T-helper 1 cell treated with Interleukin-12 subunit alpha and Interleukin-12 subunit beta and Interleukin-4 antibody, amounts not matched to agents 30 μg/mL and 1 μg/mL, for 36 hours (primary cell): ENCODE data around the gene MYO9A.

ENCODE experiments used
- H3K27ac Mint-ChIP-seq: one replicate; pipeline ENCODE4 v1.8.0; 2021; ENCODE audit warnings: mild to moderate bottlenecking, mixed read lengths
- H3K27me3 Mint-ChIP-seq: one replicate; pipeline ENCODE4 v1.8.0; 2021; ENCODE audit warnings: low read depth, mixed read lengths
- H3K36me3 Mint-ChIP-seq: one replicate; pipeline ENCODE4 v1.8.0; 2021; ENCODE audit warnings: low read depth, mixed read lengths
- H3K4me1 Mint-ChIP-seq: one replicate; pipeline ENCODE4 v1.8.0; 2021; ENCODE audit warnings: low read depth, mixed read lengths
- H3K4me3 Mint-ChIP-seq: one replicate; pipeline ENCODE4 v1.8.0; 2021; ENCODE audit warnings: mild to moderate bottlenecking, moderate library complexity, mixed read lengths
- H3K9me3 Mint-ChIP-seq: one replicate; pipeline ENCODE4 v1.8.0; 2021; ENCODE audit warnings: mixed read lengths

MYO9A gene

DNA sequence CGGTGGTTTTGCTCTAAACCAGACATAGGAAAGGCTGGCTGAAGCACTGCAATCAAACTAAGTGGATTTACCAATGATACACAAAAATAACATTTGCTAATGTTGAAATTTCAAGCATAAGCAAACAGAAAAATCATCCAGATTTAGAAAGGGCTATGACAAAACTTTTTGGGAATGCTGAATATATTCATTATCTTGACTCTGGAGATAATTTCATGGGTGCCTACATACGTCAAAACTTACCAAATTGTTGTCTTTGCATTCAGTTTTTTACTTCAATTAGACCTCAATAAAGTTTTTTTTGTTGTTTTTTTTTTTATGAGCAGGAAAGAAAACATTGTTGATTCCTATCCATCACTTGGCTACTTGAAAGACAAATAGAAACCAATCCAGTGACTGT lies 166.8 kb downstream of the MYO9A start:
- Mint-ChIP-seq H3K4me3 (no peak overlapping the region), H3K9me3 (no peaks in the 10 kb centered on the region), H3K27ac (no peak overlapping the region), H3K27me3 (no peaks in the 10 kb centered on the region), H3K36me3 (no peaks in the 10 kb centered on the region), H3K4me1 (no peaks in the 10 kb centered on the region)

DNA sequence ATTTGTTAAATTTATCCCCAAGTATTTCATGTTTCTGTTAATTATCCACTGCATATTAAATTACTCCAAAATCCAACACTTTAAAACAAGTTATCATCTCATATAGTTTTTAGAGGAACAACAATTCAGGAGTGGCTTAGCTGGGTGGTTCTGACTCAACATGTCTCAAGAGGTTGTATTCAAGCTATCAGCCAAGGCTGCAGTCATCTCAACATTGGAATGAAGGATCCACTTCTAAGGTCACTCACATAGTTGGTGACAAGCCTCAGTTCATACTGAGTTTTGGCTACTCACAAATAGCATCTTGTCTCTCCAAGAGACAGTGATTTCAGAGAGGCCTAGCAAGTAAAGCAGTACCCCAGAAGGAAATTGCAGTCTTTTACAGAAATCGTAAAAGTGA lies 172.9 kb downstream of the MYO9A start:
- Mint-ChIP-seq H3K36me3 (no peaks in the 10 kb centered on the region), H3K9me3 (no peaks in the 10 kb centered on the region), H3K27ac (no peak overlapping the region), H3K27me3 (no peaks in the 10 kb centered on the region), H3K4me1 (no peaks in the 10 kb centered on the region), H3K4me3 (no peak overlapping the region)

DNA sequence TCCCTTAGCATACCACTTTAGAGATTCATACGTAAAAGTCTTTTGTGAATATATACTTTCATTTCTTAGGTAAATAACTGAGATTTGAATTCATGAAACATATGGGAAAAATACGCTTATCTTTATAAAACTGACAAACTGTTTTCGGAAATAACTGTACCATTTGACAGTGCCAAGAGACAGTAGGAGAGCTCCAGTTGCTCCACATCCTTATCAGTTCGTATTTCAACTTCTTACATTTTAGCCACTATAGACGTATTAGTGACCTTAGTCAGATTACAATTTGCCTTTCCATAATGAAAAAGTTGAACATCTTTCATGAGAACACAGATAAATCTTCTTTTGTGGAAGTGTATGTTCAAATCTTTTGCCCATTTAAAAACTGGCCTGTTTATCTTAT lies 174.1 kb downstream of the MYO9A start:
- H3K4me1 Mint-ChIP-seq, result no peaks in the 10 kb centered on the region
- no peak overlapping the region for H3K4me3 Mint-ChIP-seq
- no peaks in the 10 kb centered on the region for H3K36me3 Mint-ChIP-seq
- no peaks in the 10 kb centered on the region for H3K9me3 Mint-ChIP-seq
- H3K27ac Mint-ChIP-seq, result no peak overlapping the region
- H3K27me3 Mint-ChIP-seq, result no peaks in the 10 kb centered on the region

- Mint-ChIP-seq H3K4me1 (no peaks in the 10 kb centered on the region), H3K27ac (no peak overlapping the region), H3K4me3 (no peak overlapping the region), H3K9me3 (no peaks in the 10 kb centered on the region), H3K27me3 (no peaks in the 10 kb centered on the region), H3K36me3 (peaks cover 1% of the 10 kb centered on the region)
Observed at GRCh38 chr15:71939981-71940588, 177.9 kb downstream of the MYO9A start.

DNA sequence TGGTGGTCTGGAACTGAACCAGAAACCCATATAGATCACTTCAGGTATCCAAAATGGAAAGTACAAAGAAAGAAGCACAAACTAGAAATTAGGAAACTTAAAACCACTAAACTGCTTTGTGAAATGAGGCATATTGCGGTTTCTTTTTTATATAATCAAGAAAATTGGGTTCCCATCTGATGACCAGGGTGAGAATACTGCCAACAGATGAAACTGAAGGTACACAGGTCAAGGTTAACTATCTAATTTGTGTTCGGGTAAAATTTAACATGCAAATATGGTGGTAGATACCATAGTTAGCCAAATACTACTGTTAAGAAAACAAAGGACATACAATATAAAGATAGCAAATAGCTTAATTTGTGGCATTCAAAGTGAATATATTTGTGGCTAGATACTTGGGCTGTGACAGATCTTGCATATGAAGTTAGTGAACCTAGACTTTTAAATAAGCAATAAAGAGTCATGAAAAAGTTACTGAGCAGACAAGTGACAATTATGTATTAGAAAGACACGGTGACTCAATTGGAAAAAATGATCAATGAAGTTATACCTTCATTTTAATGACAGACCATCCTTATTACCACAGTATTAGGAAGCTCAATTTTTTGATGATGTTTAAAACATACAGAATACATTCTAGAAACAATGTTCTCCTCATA lies 180.2 kb downstream of the MYO9A start:
- Mint-ChIP-seq H3K27me3 (no peaks in the 10 kb centered on the region), H3K4me1 (no peaks in the 10 kb centered on the region), H3K27ac (no peak overlapping the region), H3K9me3 (no peaks in the 10 kb centered on the region), H3K4me3 (no peak overlapping the region), H3K36me3 (peaks cover 4% of the 10 kb centered on the region)

- no peaks in the 10 kb centered on the region for H3K27me3 Mint-ChIP-seq
- H3K27ac Mint-ChIP-seq, result no peak overlapping the region
- H3K4me3 Mint-ChIP-seq, result no peak overlapping the region
- H3K36me3 Mint-ChIP-seq, result peaks cover 17% of the 10 kb centered on the region
- H3K4me1 Mint-ChIP-seq, result no peaks in the 10 kb centered on the region
- peaks cover 23% of the 10 kb centered on the region for H3K9me3 Mint-ChIP-seq
Observed at GRCh38 chr15:71934446-71934845, 183.5 kb downstream of the MYO9A start.

DNA sequence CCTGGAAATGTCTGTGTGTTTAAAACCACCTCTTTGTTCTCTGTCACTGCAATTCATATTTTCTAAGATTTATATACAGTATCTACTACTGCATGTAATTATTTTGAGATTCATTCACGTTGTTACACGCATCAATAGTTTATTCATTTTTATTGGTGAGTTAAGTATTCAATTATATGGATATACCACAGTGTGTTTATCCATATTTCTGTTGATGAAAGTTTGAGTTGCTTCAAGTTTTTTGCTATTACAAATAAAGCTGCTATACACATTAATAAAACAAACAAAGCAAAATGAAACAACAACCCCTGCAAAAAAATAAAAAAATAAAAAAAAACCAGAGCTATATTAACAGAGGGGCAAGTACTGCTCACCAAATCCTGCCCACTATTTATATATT lies 185.3 kb downstream of the MYO9A start:
- H3K27me3 Mint-ChIP-seq, result no peaks in the 10 kb centered on the region
- peaks cover 17% of the 10 kb centered on the region for H3K36me3 Mint-ChIP-seq
- H3K4me3 Mint-ChIP-seq, result no peak overlapping the region

GRCh38 chr15:71931261-71931660 lies 186.7 kb downstream of the MYO9A start:
- Mint-ChIP-seq H3K27me3 (no peaks in the 10 kb centered on the region), H3K4me3 (no peak overlapping the region), H3K27ac (no peak overlapping the region), H3K9me3 (peaks cover 23% of the 10 kb centered on the region), H3K4me1 (no peaks in the 10 kb centered on the region), H3K36me3 (peaks cover 17% of the 10 kb centered on the region)

More for the DNA sequence above, 185.3 kb downstream of the MYO9A start:
- H3K9me3 Mint-ChIP-seq, result peaks cover 23% of the 10 kb centered on the region
- no peak overlapping the region for H3K27ac Mint-ChIP-seq
- no peaks in the 10 kb centered on the region for H3K4me1 Mint-ChIP-seq

GRCh38 chr15:71925145-71925544 lies 192.8 kb downstream of the MYO9A start:
- Mint-ChIP-seq H3K4me1 (no peaks in the 10 kb centered on the region), H3K4me3 (no peak overlapping the region), H3K36me3 (no peaks in the 10 kb centered on the region), H3K9me3 (peaks cover 5% of the 10 kb centered on the region), H3K27ac (no peak overlapping the region), H3K27me3 (no peaks in the 10 kb centered on the region)

DNA sequence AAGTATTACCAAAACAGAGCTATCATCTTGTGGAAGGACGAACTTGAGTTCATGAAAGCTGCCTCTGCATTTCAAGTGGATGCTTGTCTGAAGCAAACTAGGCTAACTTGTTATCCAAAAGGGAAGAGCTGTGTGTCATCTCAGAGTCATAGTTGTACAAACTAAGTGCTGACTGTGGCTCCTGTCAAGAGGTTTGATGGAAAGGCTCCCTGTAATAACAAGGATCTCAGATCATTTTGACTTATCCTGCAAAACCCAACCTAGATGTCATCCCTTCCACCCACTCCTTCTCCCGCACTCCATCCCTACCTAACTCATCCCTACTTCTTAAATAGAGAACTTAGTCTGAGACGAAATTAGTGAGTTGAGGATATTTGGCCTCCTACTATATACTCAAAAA lies 196.8 kb downstream of the MYO9A start:
- no peaks in the 10 kb centered on the region for H3K4me1 Mint-ChIP-seq
- H3K36me3 Mint-ChIP-seq, result no peaks in the 10 kb centered on the region
- H3K4me3 Mint-ChIP-seq, result no peak overlapping the region
- H3K27ac Mint-ChIP-seq, result no peak overlapping the region
- no peaks in the 10 kb centered on the region for H3K9me3 Mint-ChIP-seq
- no peaks in the 10 kb centered on the region for H3K27me3 Mint-ChIP-seq

GRCh38 chr15:71920573-71920972 lies 197.4 kb downstream of the MYO9A start:
- Mint-ChIP-seq H3K4me3 (no peak overlapping the region), H3K4me1 (no peaks in the 10 kb centered on the region), H3K36me3 (peaks cover under 1% of the 10 kb centered on the region), H3K9me3 (no peaks in the 10 kb centered on the region), H3K27me3 (no peaks in the 10 kb centered on the region), H3K27ac (no peak overlapping the region)

DNA sequence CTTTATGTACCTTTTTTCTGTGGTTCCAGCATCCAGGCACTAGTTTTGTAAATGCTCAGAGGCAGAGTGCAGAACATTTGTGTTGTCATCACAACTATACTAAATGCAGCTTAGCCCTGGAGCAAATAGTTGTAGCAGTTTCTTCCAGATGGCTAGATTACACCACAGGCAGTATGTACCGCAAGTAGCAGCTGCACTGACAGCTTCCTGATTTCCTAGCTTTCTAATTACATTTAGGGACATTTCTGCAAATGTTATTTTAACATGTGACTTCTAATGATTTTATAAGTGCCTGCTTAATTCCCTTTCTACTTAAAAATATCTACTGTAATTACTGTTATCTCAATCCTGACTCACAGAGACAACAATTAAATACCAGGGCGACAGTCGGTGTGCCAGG lies 201.1 kb downstream of the MYO9A start:
- peaks cover 5% of the 10 kb centered on the region for H3K36me3 Mint-ChIP-seq
- H3K9me3 Mint-ChIP-seq, result peaks cover 4% of the 10 kb centered on the region
- no peaks in the 10 kb centered on the region for H3K27me3 Mint-ChIP-seq
- no peak overlapping the region for H3K27ac Mint-ChIP-seq
- H3K4me3 Mint-ChIP-seq, result no peak overlapping the region
- no peaks in the 10 kb centered on the region for H3K4me1 Mint-ChIP-seq

DNA sequence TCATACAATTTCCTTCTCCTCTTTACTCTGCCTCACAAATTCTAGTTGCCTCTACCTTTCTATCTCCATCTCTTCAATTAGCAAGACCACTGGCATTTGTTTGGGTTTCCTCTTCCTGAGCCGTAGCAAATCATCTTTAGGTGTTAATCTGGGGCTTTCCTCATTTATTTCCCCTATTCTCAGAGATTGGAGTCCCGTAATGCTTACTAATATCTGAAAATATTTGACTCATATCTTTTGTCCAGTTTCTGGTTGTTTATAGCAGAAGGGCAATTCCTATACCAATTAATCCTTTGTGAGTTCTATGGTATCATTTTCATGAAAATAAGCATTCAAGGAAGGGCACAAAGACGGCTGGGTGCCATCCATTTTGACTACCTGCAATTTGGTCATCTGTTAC lies 203.9 kb downstream of the MYO9A start:
- H3K27ac Mint-ChIP-seq, result no peak overlapping the region
- H3K36me3 Mint-ChIP-seq, result peaks cover 5% of the 10 kb centered on the region
- H3K4me3 Mint-ChIP-seq, result no peak overlapping the region

GRCh38 chr15:71899674-71900073 lies 218.3 kb downstream of the MYO9A start:
- no peak overlapping the region for H3K27ac Mint-ChIP-seq
- no peaks in the 10 kb centered on the region for H3K36me3 Mint-ChIP-seq
- no peaks in the 10 kb centered on the region for H3K27me3 Mint-ChIP-seq
- H3K4me3 Mint-ChIP-seq, result no peak overlapping the region
- H3K4me1 Mint-ChIP-seq, result no peaks in the 10 kb centered on the region
- no peaks in the 10 kb centered on the region for H3K9me3 Mint-ChIP-seq

More for the DNA sequence above, 203.9 kb downstream of the MYO9A start:
- Mint-ChIP-seq H3K4me1 (no peaks in the 10 kb centered on the region), H3K27me3 (no peaks in the 10 kb centered on the region), H3K9me3 (peaks cover 4% of the 10 kb centered on the region)

- no peaks in the 10 kb centered on the region for H3K9me3 Mint-ChIP-seq
- no peaks in the 10 kb centered on the region for H3K4me1 Mint-ChIP-seq
- H3K36me3 Mint-ChIP-seq, result peaks cover 2% of the 10 kb centered on the region
- no peak overlapping the region for H3K27ac Mint-ChIP-seq
- H3K4me3 Mint-ChIP-seq, result no peak overlapping the region
- no peaks in the 10 kb centered on the region for H3K27me3 Mint-ChIP-seq
Observed at GRCh38 chr15:71893691-71894090, 224.3 kb downstream of the MYO9A start.
